SKM-1 treated with dmso at 0.1 percent for 144 hours (cell line): ENCODE measurements around the gene XYLT1.

Experiments
- DNase-seq: peaks from one replicate; lab custom pipeline; 2025; ENCODE audit not compliant: unreplicated experiment; lab: John Stamatoyannopoulos, UW

The XYLT1 gene

DNA sequence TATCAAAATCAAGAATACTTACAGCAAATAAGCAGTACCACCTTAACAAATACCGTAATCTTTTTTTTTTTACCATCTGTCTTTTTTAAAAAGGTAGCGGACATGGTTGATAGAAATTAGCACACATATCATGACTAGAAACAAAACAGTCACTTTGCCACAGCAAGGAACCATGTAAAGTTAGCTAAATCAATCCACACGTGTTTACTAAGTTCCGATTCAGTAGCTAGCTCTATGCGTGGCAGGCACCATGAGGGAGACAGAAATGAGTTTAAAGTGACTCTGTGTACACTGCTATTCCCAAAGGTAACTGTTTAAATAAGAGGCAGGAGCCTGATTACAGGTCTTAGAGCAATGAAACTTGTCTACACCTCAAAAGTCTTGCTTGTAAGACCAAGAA lies 108.6 kb downstream of the XYLT1 start:
- DNase-seq, result no peak

DNA sequence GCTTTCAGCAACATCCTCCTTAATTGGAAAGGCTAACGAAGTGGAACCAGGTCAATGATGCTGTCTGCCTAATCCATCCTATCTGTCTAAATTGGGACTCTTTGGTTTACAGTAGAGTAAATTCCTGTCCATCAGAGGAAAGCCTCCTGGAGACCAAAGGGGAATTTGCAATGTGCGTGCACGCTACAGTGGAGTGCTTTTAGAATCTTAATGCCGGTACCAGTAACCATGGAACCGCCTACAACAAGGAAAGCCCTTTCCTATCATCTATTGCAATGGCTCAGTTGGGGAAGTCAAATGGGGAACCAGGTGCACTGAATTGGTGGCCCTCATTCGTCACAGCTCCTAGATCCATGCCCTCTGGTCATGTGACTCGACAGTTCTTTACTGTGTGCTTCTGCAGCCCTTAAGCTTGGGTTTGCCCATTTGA lies 110.1 kb downstream of the XYLT1 start:
- DNase-seq, result peak; percentile 40

DNA sequence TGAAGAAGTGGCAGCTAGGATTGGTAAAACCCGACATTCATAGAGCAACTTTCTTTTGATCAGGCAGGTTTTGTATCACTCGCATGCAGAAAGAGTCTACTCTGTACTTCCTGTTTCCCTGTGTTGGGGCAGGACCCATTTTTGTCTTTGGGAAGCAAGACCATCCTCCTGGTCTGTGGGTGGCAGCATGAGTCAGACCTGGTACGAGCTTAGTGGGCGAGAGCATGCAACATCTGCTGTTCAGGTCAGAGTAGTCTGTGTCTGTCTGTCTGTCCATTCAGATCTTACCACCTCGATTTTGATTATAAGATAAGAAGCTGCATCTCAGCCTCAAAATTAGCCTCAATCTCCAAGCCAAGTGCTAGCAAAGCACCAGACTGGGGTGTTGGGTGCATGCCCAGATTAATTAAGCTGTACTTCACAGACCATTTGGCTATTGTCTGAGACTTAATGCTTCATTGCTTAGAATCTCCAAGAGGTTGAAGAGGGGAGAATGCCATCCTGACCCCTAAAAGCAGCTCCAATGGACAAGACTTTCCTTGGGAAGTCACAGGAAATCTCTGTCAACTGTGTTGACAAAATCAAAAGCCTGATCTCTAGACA lies 110.9 kb downstream of the XYLT1 start:
- DNase-seq, result peak; percentile 47

DNA sequence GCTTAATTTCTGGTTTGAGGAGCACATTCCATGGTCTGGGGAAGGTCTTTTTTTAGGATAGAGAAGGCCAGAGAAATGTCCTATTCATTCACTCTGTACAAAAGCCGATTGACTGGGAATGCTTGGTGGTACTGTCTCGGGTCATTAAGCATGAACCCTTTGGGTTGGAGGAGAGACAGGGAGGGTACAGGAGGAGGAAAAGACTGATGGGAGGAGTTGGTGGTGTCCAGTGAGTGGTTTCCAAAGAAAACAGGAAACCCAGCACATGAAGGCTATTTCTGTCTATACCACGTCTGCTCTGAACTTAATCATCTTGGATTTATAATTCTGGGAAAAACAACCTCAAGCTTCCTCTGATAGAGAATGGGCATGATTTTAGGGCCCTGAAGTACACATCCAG lies 111.9 kb downstream of the XYLT1 start:
- DNase-seq, result no peak

DNA sequence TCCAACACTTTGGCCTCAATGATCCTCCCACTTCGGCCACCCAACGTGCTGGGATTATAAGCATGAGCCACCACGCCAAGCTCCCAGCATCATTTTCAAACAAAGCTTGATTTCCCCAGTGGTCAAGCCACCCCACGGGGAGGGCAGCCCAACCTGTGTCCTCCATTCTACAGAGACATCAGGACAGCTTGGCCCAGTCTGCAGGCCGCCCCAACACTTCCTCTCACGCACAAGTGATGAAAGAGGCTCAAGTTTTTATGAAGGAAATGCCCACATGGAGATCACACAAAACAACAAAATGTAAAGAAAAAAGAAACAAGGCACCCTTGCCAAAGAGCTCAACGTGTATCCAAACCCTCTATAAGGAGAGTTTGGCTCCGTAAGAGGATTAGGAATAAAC lies 112.4 kb downstream of the XYLT1 start:
- DNase-seq, result no peak

DNA sequence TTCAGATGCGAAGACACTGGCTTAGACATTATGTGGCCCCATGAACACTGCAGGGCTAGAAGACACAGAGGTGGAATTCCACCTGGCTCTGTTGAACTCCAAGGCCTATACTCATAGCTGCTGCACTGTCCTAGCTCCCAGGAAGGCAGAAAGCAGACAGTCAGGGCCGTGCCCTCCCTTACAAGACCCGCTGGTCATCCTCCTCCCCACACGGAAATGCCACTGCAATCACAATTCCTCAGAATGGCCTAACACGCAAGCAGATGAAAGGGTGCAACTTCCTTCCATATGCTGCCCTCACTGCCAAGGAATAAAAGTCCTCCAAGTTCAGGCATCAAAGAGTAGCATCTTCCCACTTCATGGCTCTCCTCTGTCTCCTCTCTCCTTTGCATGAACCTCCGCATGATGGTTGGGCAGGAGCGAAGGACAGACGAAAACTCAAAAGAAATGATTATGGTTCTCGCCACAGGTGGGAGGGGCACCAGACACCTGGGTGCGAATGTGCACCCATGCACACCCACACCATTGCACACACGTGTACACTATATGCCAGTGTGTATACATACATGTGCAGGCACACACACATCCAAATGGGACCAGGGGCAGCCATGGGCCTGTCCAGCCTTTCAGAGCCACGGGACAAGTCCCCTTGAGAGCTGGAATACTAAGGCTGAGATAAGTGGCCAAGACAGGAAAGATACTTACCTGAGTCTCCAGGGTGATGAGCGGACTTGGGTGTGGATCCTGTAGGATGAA lies 113.3 kb downstream of the XYLT1 start:
- DNase-seq, result no peak

DNA sequence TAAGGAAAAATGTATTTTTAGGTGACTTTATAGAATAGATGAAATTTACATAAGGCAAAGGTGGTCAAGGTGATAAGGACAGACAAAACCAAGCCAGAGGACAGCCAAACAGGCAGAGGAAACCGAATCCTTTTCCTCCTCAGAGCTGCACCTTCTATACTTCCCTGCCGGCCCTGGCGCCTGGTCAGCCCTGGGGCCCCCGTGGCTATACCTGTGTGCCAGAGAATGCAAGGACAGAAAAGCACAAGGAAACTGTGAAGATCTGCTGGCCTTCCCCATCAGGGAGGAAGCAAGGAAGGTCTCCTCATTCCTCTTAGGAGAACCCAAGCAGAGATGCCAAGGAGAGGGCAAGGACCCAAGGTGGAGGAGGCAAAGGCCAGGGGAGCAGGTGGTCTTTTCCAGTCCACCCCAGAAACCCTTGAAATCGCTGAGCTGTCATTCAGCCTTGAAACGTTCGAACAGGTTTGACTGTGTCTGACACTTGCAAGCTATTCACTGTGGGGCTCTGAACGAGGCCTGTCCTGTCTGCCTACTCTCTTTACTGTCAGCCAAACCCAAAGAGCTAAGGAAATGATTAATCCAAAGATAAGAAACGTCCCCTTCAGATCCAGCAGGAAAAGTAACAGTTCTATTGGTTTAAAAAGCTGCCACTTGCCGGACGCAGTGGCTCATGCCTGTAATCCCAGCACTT lies 114.4 kb downstream of the XYLT1 start:
- no peak for DNase-seq

DNA sequence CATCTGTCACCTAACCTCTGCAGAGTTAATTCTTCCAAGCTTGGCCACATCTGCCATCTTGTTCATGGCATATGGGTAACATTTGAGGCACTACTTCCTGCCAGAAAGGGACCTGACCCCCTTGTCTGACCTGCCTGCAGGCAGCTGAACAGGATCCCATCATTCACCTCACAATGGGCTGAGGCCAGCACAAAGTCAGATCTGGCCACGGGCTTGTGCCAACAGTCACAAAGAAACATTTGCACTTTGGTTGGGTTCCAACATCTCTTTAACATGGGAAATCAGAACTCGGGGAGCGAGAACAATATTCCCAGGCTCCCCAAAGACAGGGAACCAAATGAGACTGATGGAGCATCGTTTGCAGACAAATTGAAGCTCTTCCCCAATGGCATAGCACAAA lies 116.1 kb downstream of the XYLT1 start:
- no peak for DNase-seq

DNA sequence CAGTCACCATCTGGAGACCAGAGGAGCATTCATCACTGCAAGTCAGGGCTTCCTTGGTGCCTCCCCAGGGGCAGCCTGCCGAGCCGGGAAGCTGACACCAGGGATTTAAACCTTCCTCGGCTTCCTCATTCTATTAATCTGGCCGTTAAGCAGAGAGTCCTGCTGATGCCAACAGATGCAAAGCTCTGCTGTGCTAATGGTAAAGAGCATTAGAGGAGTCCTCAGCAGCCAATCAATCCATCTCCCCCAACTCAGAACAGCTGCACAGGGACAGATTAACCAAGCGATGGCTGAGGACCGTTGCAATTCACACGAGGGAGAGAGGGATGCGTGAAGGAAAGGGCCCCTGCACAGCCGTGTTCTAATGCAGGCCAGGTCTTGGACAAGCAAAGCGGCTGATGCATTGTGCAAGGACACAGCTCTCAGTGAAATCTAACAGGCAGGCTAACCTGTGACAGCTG lies 116.6 kb downstream of the XYLT1 start:
- no peak for DNase-seq

DNA sequence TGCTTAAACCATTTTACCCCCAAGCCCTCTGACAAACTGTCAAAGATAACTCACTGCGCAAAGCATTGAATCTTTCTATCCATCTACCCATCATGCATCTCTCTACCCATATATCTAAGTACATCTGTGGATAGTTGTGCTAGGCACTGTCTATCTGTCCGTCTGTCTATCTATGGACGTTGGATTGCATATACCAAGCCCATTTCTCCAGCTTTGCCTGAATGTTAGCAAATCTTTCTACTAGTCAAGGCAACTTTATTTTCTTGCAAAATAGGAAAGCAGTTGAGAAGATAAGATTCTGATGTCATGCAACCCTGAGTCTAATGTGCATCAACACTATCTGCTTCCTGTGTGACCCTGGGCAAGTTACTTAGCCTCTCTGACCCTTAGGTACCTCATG lies 117.2 kb downstream of the XYLT1 start:
- DNase-seq, result no peak

DNA sequence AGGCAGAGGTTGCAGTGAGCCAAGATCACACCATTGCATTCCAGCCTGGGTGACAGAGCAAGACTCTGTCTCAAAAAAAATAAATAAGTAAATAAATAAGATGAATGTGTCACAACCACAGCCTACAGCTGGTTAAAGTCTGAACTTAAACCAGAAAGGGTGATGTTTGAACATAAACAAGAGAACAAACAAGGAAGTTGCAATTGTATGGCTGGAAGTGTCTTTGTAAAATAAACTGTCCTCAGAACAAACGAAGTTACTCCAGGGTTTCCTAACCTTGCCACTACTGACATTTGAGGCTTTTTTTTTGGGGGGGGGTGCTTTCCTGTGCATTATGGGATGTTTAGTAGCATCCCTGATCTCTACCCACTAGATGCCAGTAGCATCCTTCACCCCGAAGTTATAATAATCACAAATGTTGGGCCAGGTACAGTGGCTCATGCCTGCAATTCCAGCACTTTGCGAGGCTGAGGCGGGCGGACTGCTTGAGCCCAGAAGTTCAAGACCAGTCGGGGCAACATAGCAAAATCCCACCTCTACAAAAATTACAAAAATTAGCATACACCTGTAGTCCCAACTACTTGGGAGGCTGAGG lies 119.2 kb downstream of the XYLT1 start:
- no peak for DNase-seq

DNA sequence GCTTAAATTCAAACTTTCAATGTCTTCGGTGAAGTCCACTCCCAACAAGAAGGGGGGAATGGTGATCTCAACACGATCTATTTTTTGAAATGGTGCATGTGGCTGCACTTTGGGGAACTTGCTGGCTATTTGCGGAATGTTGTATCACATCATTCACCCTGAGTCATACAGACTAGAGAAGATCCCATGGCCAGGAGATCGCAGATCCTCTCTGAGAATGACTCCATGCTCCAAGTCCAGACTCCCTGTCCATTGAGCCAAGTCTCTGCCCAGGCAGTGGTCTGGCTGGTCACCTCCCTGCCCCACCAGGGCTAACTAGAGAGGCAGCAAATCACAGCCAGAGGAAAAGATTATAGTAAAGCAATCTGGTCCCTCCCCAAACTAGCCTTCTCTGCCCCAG lies 120.6 kb downstream of the XYLT1 start:
- DNase-seq, result no peak

DNA sequence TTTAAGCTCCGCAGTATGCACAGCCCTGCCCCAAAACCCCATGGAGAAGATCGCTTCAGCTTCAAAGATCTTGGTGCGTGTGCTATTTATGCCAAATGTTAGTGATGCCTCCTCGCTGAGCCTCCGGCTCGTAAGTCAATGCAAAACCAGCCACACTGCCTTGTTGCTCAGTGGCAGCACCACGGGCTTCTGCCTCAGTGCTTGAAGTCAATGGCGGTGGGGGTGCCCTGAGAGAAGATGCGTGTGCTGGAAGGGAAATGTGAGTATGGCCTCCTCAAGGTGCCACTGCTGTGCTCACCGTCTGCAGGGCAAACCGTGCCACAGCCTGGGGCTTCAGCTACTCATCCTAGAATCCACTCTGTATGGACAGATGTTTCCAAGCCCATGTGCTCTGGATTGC lies 121.9 kb downstream of the XYLT1 start:
- DNase-seq, result no peak

DNA sequence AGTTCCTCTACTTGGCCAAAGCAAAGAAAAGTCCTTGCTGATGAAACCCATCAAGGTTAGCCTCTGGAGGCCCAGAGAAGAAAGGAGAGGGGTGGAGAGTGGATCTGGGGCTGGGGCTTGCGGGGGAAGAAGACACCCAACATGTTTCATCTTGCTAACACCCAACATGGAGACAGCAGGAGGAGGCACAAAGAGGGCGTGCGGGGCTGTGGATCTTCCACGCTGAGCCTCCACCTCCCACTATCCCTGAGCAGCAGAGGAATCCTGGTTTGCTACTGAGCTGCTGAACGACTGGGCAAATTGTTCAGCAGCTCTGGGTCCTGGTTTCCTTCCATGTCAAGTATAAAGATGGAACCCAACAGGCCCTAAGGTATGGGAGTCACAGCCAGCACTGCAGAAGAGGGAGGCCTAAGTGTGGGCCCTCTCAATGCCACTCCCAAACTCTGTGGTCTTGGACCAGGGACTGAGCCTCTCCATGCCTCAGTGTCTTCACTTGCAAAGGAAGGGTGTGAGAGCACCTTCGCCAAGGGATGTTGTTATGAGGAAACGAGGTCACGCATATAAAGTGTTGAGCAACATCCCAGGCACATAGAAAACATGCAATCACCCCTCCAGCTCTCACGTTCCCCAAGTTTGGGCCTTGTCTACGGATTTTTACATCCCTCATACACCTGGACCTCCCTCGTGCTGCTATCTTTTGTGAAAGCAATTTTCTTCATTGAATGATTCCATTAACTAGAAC lies 122.5 kb downstream of the XYLT1 start:
- peak; percentile 62 for DNase-seq

DNA sequence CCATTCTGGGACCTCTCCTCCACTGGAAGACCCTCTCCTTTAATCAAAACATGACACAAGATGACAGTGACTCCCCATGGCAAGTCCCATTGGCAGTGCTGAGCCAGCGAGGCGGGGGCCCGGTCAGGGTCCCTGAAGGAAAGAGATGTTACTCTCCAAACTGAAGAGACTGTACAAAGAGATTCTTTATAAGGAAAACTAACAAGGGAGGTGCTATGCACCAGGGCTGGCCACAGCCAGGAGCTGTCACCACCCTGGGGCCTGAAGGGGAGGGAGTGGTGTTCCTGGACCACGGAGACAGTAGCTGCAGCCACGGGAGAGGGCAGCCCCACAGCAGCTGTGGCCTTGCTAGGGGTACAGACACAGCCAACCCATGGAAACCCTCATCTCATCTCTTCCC lies 123.1 kb downstream of the XYLT1 start:
- no peak for DNase-seq

DNA sequence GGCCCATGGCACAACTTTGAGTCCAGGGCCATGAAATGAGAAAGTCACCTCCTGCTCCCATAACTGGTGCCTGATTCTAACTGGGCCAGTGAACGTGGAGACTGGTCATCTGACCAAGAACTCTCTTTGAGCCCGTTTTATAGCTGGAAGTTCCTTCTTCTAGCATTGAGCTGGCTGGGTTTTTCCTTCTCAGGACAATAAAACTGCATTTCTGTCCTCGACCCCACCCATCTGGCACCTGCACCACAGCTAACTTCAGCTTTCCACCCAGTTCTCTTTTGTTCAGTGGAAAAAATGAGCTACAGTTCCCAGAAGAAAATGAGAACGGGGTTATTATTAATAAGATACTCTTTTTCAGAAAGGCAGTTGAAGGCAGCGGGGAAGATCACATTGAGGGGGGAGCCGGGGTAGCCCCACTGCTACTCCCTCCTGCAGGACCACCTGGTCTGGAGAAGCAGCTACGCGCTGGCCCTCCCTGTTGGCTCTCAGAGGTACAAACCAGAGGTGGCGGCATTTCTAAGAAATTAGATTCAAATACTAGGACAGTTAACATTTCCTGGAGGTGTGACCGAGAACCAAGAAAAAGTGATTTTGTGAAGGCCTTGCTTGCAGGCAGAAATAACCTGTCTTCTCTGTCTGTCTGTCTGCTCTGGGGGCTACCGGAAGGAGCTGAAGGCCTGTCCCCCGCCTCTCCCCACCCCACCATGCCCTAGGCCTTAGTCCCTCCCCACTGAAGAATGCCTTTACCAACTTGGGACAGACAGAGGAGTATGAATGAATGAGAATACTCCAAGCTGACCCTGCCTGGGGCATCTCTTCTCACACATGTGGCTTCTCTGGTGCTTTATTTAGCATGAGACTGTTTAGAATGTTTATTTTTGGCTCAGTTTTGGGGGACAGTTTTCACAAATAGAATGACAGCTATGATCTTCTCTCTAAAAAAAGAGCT lies 123.9 kb downstream of the XYLT1 start:
- DNase-seq, result no peak

DNA sequence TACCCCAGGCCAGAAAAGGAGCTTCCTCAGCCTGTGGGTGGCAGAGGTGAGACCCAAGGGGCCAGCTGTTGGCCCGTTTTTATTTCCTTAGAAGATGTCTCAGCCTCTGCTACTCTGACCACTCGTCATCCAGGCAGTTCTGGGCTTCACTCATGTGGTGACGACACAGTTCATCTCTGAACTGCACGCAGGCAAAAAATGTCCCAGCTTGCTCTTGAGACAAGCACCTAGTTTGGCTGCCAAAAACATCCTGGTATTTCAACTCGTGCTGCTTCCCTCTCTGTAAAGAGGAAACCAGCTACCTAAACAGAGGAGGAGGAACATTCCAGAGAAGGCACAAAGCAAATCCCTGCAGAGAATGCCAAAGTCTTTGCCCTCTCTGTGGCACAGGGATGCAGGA lies 125.7 kb downstream of the XYLT1 start:
- DNase-seq, result no peak

DNA sequence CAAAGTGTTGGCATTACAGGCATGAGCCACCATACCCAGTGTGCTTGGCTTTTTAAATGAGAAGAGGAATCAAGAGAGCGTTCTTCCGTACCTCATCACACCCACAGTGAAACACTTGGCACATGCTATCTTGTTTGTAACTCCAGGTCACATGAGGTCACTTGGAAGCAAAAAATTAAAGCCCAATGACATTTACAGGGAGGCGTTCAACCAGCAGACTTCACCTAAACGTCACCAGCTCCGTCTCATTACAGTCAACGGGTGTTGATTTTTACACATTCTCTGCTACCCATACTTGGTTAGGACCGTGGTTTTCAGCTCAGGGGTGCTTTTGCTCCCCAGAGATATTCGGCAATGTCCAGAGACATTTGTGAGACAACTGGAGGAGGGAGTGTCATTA lies 127.0 kb downstream of the XYLT1 start:
- DNase-seq, result peak; percentile 36

DNA sequence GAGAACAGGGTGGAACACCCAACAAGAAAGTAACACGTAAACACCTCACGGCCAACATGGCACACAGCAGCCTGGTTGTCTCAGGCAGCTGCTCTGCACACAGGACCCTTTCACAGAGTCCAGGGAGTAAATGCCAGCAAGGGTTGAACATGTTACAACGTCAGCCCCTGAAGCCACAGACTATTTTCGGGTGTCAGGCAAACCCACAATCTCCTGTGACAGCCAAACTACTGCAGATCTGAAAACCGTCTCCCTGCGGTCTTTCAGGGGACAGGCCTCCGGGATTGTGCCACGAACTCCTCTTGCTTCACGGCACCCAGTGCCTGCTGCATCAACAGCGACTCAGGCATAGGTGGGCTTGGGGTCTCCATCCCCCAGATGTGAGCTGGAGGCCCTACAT lies 127.7 kb downstream of the XYLT1 start:
- peak; percentile 93 for DNase-seq

DNA sequence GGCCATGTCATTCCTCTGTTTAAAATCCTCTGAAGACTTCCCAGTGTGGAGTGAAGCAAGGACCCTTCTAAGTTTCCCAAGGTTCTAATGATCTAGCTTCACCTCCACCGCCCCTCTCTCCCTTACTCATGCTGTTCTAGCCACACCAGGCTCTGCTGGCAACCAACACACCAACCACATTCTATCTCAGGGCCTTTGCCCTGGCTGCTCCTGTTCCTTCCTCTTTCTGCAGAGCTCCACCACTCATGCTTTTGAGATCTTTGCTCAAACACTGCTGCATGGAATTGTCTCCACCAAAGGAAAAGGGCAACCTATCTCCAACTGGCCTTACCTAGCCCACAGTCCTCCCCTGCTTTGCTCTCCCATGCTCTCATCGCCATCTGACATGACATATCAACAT lies 128.7 kb downstream of the XYLT1 start:
- DNase-seq, result peak; percentile 96
